Skeletal muscle tissue (tissue), 4 donors: Measurements from ENCODE around the gene SLC24A3. TPM values are rescaled to one million over a fixed set of nuclear protein-coding genes. Genes with fewer than 3 reads are reported as not detected.
"Not testable (repeated sequence)": the region's sequence is repeated elsewhere in the genome, so short reads cannot be mapped to it uniquely, and the experiment has no call there.

Experiments
- H3K27ac ChIP-seq: one replicate; pipeline ENCODE4 v1.7.0; 2013; ENCODE audit warnings: mild to moderate bottlenecking, low read depth, low read length, inconsistent platforms
- H3K27me3 ChIP-seq, 3 donors: one replicate each; pipeline ENCODE4 v1.7.0; 2013; ENCODE audit warnings: low read length in 3 of 3; ENCODE audit not compliant: control insufficient read depth in 3 of 3, insufficient read depth in 3 of 3
- H3K36me3 ChIP-seq, 3 donors: one replicate each; pipeline ENCODE4 v1.7.0; 2013; ENCODE audit warnings: low read length in 3 of 3; ENCODE audit not compliant: control insufficient read depth in 3 of 3, insufficient read depth in 3 of 3
- H3K4me1 ChIP-seq, 3 donors: one replicate each; pipeline ENCODE4 v1.7.0; 2013; ENCODE audit warnings: low read length in 3 of 3, mild to moderate bottlenecking in 3 of 3; ENCODE audit not compliant: control insufficient read depth in 3 of 3, insufficient read depth in 3 of 3
- H3K4me3 ChIP-seq, 3 donors: one replicate each; pipeline ENCODE4 v1.7.0; 2013; ENCODE audit warnings: low read length in 3 of 3
- H3K9ac ChIP-seq, 3 donors: one replicate each; pipeline ENCODE4 v1.7.0; 2013; ENCODE audit warnings: low read length in 3 of 3, mild to moderate bottlenecking in 3 of 3, moderate library complexity in 2 of 3, low read depth in 1 of 3
- H3K9me3 ChIP-seq, 3 donors: one replicate each; pipeline ENCODE4 v1.7.0; 2013; ENCODE audit warnings: low read length in 3 of 3; ENCODE audit not compliant: control insufficient read depth in 3 of 3
- total RNA-seq: library from RNA; depleted of rRNA; stranded (reverse); fragments of >200 nt; gene quantifications from one replicate; pipeline ENCODE4 v1.2.3, GENCODE V29; 2014
- donor health status: Osteomylitis.

Gene SLC24A3
- total RNA-seq, 1 donor from 2014 or later: 15.7 TPM

- no peak overlapping the region for H3K9ac ChIP-seq
- H3K9me3 ChIP-seq: no peaks in the 10 kb centered on the region
- H3K4me3 ChIP-seq: no peak overlapping the region
- H3K36me3 ChIP-seq: no peaks in the 10 kb centered on the region
- H3K27ac ChIP-seq: no peak overlapping the region
- no peaks in the 10 kb centered on the region for H3K27me3 ChIP-seq
- no peaks in the 10 kb centered on the region for H3K4me1 ChIP-seq
Measured at GRCh38 chr20:19626896-19627295, 414.5 kb downstream of the SLC24A3 start.

GRCh38 chr20:19628570-19629134 lies 416.2 kb downstream of the SLC24A3 start:
- Histone ChIP-seq H3K27me3 (no peaks in the 10 kb centered on the region), H3K36me3 (no peaks in the 10 kb centered on the region), H3K27ac (no peak overlapping the region), H3K9me3 (no peaks in the 10 kb centered on the region), H3K9ac (no peak overlapping the region), H3K4me1 (no peaks in the 10 kb centered on the region), H3K4me3 (no peak overlapping the region)

- peaks cover 0 to 2% (median 0%) of the 10 kb centered on the region in 3 donors for H3K4me1 ChIP-seq
- no peaks in the 10 kb centered on the region for H3K36me3 ChIP-seq
- H3K27ac ChIP-seq: no peak overlapping the region
- no peaks in the 10 kb centered on the region for H3K9me3 ChIP-seq
- H3K9ac ChIP-seq: no peak overlapping the region
- H3K4me3 ChIP-seq: no peak overlapping the region
- H3K27me3 ChIP-seq: no peaks in the 10 kb centered on the region
Measured at GRCh38 chr20:19631410-19631809, 419.0 kb downstream of the SLC24A3 start.

- H3K27me3 ChIP-seq: no peaks in the 10 kb centered on the region
- H3K9me3 ChIP-seq: no peaks in the 10 kb centered on the region
- H3K4me1 ChIP-seq: peaks cover 0 to 2% (median 0%) of the 10 kb centered on the region in 3 donors
- H3K4me3 ChIP-seq: no peak overlapping the region
- H3K36me3 ChIP-seq: no peaks in the 10 kb centered on the region
- no peak overlapping the region for H3K9ac ChIP-seq
- H3K27ac ChIP-seq: peak overlapping the region; percentile 33
Measured at GRCh38 chr20:19633985-19634384, 421.5 kb downstream of the SLC24A3 start.

- not testable (repeated sequence) for H3K36me3 ChIP-seq, H3K27ac ChIP-seq, H3K9ac ChIP-seq, H3K9me3 ChIP-seq, H3K4me3 ChIP-seq, H3K27me3 ChIP-seq
- H3K4me1 ChIP-seq: peaks cover 10 to 21% (median 10%) of the 10 kb centered on the region in 3 donors
Measured at GRCh38 chr20:19639471-19640045, 427.1 kb downstream of the SLC24A3 start.

- Histone ChIP-seq H3K4me1 (peaks cover 10 to 21% (median 10%) of the 10 kb centered on the region in 3 donors), H3K27ac (peak overlapping the region; percentile 48), H3K27me3 (no peaks in the 10 kb centered on the region), H3K4me3 (peak overlapping the region in 1 of 3 donors; percentile 15), H3K36me3 (no peaks in the 10 kb centered on the region), H3K9ac (peak overlapping the region in 1 of 3 donors; percentile 33), H3K9me3 (no peaks in the 10 kb centered on the region)
Measured at GRCh38 chr20:19642860-19643259, 430.4 kb downstream of the SLC24A3 start.

GRCh38 chr20:19644085-19644484 lies 431.6 kb downstream of the SLC24A3 start:
- Histone ChIP-seq H3K9ac (no peak overlapping the region), H3K27me3 (no peaks in the 10 kb centered on the region), H3K36me3 (no peaks in the 10 kb centered on the region), H3K4me3 (no peak overlapping the region), H3K4me1 (peaks cover 10 to 21% (median 10%) of the 10 kb centered on the region in 3 donors), H3K9me3 (no peaks in the 10 kb centered on the region), H3K27ac (no peak overlapping the region)

- Histone ChIP-seq H3K9ac (no peak overlapping the region), H3K36me3 (no peaks in the 10 kb centered on the region), H3K9me3 (no peaks in the 10 kb centered on the region), H3K4me3 (no peak overlapping the region), H3K27ac (no peak overlapping the region), H3K4me1 (peaks cover 10 to 21% (median 10%) of the 10 kb centered on the region in 3 donors), H3K27me3 (no peaks in the 10 kb centered on the region)
Measured at GRCh38 chr20:19646963-19647362, 434.5 kb downstream of the SLC24A3 start.

GRCh38 chr20:19648024-19648423 lies 435.6 kb downstream of the SLC24A3 start:
- H3K4me3 ChIP-seq: no peak overlapping the region
- no peaks in the 10 kb centered on the region for H3K9me3 ChIP-seq
- no peak overlapping the region for H3K27ac ChIP-seq
- no peaks in the 10 kb centered on the region for H3K27me3 ChIP-seq
- H3K36me3 ChIP-seq: no peaks in the 10 kb centered on the region
- no peak overlapping the region for H3K9ac ChIP-seq
- H3K4me1 ChIP-seq: peaks cover 2 to 13% (median 2%) of the 10 kb centered on the region in 3 donors

GRCh38 chr20:19649041-19649440 lies 436.6 kb downstream of the SLC24A3 start:
- H3K36me3 ChIP-seq: no peaks in the 10 kb centered on the region
- H3K4me3 ChIP-seq: no peak overlapping the region
- H3K4me1 ChIP-seq: peaks cover 0 to 3% (median 0%) of the 10 kb centered on the region in 3 donors
- no peak overlapping the region for H3K27ac ChIP-seq
- no peak overlapping the region for H3K9ac ChIP-seq
- no peaks in the 10 kb centered on the region for H3K27me3 ChIP-seq
- H3K9me3 ChIP-seq: no peaks in the 10 kb centered on the region
